Gastroesophageal sphincter (tissue), 4 donors: ENCODE data around the gene TNC. TPM values are rescaled to one million over a fixed set of nuclear protein-coding genes. Genes with fewer than 3 reads are reported as not detected.

Source experiments
- ATAC-seq: fragments of 150-250 bp; one replicate; pipeline ENCODE4 v1.9.1; 2016; ENCODE audit warnings: mild to moderate bottlenecking, moderate library complexity
- H3K27ac ChIP-seq, 4 donors: fragments of 200-600 bp; sonication (generic) in 3 of 4; 1 replicate in 3 of 4; 2 replicates in 1 of 4; pipeline ENCODE4 v1.5.1; 2016 to 2019
- H3K27me3 ChIP-seq: fragments of 200-600 bp; sonication (generic); one replicate; pipeline ENCODE4 v1.5.1; 2019
- H3K36me3 ChIP-seq, 2 donors: fragments of 200-600 bp; sonication (generic); one replicate each; pipeline ENCODE4 v1.5.1; 2019; ENCODE audit warnings: control low read depth in 1 of 2
- H3K4me1 ChIP-seq, 3 donors: fragments of 200-600 bp; sonication (generic); 1 replicate in 2 of 3; 2 replicates in 1 of 3; pipeline ENCODE4 v1.5.1; 2016 to 2019; ENCODE audit warnings: control low read depth in 2 of 3
- H3K4me3 ChIP-seq, 2 donors: fragments of 200-600 bp; sonication (generic); one replicate each; pipeline ENCODE4 v1.5.1; 2019; ENCODE audit warnings: mild to moderate bottlenecking in 1 of 2, moderate library complexity in 1 of 2
- H3K9me3 ChIP-seq, 3 donors: fragments of 200-600 bp; sonication (generic); one replicate each; pipeline ENCODE4 v1.5.1; 2017 to 2019; ENCODE audit warnings: control low read depth in 2 of 3
- EP300 ChIP-seq: sonication (generic); formaldehyde crosslinking; IDR thresholded peaks from one replicate; pipeline ENCODE4 v1.6.1; 2017; ENCODE audit warnings: antibody characterized with exemption, mild to moderate bottlenecking
- POLR2A ChIP-seq, 2 donors: fragments of 450-650 bp; IDR thresholded peaks; one replicate each; pipeline ENCODE4 v1.6.1; 2017; ENCODE audit warnings: antibody characterized with exemption in 2 of 2, mild to moderate bottlenecking in 2 of 2, moderate library complexity in 1 of 2
- POLR2AphosphoS5 ChIP-seq: sonication (generic); formaldehyde crosslinking; IDR thresholded peaks from one replicate; pipeline ENCODE4 v1.6.1; 2017; ENCODE audit warnings: antibody characterized with exemption
- WGBS, 2 donors: methylation state at CpG; one replicate each; pipeline ENCODE4 v1.1.5; 2018; ENCODE audit warnings: low coverage in 1 of 2; 5-methylcytosine and 5-hydroxymethylcytosine counted together
- total RNA-seq, 4 donors: library from RNA; depleted of rRNA; stranded (reverse); fragments of >200 nt; gene quantifications; one replicate each; pipeline ENCODE4 v1.1.0, GENCODE V29; 2016
- TF ChIP-seq, protein P1 (sequence below), 4 experiments: fragments of 200-600 bp in 2 of 4; fragments of 450-650 bp in 2 of 4; sonication (generic) in 1 of 4; IDR thresholded peaks; one replicate each; pipeline ENCODE4 v1.5.1; 2017 to 2019; ENCODE audit warnings: antibody characterized with exemption in 4 of 4, mild to moderate bottlenecking in 2 of 4, moderate library complexity in 2 of 4

TNC gene
- total RNA-seq, 4 donors from 2014 or later: 194 to 799 (median 466) TPM

GRCh38 chr9:115005322-115005721 is 112.6 kb downstream of the TNC start:
- no peak for ATAC-seq

DNA sequence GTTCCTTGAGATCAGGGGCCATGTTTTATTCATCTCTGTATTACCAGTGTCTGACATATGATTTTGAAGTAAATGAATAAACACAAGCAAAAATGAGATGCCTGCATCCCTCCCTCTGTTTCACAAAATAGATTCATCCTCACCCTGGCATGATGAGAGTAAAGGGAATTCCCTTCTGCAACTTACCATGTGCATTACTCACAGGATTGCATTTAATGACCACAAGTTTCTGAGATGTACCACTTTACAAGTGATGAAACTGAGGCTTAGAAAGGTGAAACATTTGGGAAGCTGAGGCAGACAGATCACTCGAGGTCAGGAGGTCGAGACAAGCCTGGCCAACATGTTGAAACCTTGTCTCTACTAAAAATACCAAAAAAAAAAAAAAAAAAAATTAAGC is 113.4 kb downstream of the TNC start:
- Histone ChIP-seq H3K4me3 (no peak overlapping the region), H3K36me3 (no peaks in the 10 kb centered on the region)
- 60 to 92% methylated on average over 2 of the region's 2 CpGs for WGBS, 2 donors

More at GRCh38 chr9:115005322-115005721, 112.6 kb downstream of the TNC start:
- WGBS, 2 donors: 75 to 76% methylated on average over 3 to 4 of the region's 4 CpGs
- no peak overlapping the region for H3K4me3 ChIP-seq
- H3K36me3 ChIP-seq: no peaks in the 10 kb centered on the region
- no peak overlapping the region for H3K27ac ChIP-seq
- H3K9me3 ChIP-seq: no peaks in the 10 kb centered on the region
- H3K4me1 ChIP-seq: no peaks in the 10 kb centered on the region
- H3K27me3 ChIP-seq: no peaks in the 10 kb centered on the region
- TF ChIP-seq, protein P1, sequence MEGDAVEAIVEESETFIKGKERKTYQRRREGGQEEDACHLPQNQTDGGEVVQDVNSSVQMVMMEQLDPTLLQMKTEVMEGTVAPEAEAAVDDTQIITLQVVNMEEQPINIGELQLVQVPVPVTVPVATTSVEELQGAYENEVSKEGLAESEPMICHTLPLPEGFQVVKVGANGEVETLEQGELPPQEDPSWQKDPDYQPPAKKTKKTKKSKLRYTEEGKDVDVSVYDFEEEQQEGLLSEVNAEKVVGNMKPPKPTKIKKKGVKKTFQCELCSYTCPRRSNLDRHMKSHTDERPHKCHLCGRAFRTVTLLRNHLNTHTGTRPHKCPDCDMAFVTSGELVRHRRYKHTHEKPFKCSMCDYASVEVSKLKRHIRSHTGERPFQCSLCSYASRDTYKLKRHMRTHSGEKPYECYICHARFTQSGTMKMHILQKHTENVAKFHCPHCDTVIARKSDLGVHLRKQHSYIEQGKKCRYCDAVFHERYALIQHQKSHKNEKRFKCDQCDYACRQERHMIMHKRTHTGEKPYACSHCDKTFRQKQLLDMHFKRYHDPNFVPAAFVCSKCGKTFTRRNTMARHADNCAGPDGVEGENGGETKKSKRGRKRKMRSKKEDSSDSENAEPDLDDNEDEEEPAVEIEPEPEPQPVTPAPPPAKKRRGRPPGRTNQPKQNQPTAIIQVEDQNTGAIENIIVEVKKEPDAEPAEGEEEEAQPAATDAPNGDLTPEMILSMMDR (IDR thresholded peaks at IDR 0.05): no peak

DNA sequence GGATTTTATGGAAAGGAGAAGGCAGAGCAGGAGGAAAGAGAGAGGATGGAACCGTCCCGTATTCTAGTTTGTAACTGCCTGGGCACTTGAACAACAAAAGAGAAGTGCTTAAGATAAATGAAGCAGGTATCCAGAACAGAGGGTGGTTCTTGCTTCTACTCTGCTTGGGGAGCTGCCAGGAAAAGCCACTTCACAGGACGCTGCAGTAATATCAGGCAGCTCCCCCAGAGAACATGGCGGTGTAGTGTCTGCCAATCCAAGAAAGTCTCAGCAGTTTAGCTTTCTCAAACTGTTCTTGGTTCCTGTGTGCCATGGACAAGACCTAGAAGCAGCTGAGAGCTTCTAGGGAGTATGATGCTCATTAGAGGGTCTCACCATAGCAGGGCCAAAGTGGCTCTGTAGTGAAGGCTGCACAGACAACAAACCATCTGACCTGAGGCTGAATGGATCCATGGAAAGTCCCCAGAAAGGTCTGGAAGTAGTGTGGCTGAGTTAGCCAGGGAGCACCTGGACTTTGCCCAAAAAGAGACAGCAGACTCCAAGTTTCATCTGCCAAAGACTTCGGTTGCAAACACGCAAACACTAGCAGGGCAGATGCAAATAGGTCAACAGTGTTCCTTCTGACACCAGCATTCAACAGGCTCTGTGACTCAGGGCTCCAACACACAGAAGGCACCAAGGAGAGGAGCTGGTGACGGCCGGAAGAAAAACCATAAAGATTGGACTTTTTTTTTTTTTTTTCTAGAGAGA is 115.4 kb downstream of the TNC start:
- Histone ChIP-seq H3K27me3 (no peaks in the 10 kb centered on the region), H3K9me3 (no peaks in the 10 kb centered on the region), H3K27ac (no peak overlapping the region), H3K4me3 (no peak overlapping the region), H3K36me3 (no peaks in the 10 kb centered on the region), H3K4me1 (no peaks in the 10 kb centered on the region)
- no peak for ATAC-seq
- TF ChIP-seq, protein P1 (IDR thresholded peaks at IDR 0.05): no peak
- TF ChIP-seq EP300: no peak
- no peak for TF ChIP-seq POLR2A (IDR thresholded peaks at IDR 0.05)
- TF ChIP-seq POLR2AphosphoS5: no peak
- 70 to 74% methylated on average over 5 to 6 of the region's 8 CpGs for WGBS, 2 donors

More for the DNA sequence above, 113.4 kb downstream of the TNC start:
- no peak for ATAC-seq
- Histone ChIP-seq H3K27me3 (no peaks in the 10 kb centered on the region), H3K4me1 (no peaks in the 10 kb centered on the region), H3K27ac (no peak overlapping the region), H3K9me3 (no peaks in the 10 kb centered on the region)
- no peak for TF ChIP-seq EP300
- TF ChIP-seq POLR2A (IDR thresholded peaks at IDR 0.05): no peak
- TF ChIP-seq POLR2AphosphoS5: no peak
- TF ChIP-seq, protein P1 (IDR thresholded peaks at IDR 0.05): no peak

DNA sequence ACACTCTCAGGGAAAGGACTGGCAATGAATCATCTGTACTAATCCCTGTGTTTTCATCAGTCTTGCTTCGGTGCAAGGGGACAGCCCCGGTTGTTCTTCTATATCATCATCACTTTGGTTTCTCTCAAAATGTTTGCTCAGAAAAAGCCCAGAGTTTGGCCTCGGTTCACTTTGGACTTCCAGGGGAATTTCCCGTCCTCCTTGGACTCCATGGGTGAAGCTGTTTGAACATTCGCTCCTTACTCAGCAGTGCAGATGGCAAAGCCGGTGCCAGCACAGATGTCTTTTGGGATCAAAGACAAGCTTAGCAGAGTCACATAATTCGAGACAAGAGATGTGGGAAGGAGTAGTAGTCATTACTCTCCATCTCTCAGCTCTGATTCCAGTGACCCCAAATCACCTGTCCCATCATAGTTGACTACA is 117.7 kb downstream of the TNC start:
- WGBS, 2 donors: 0 to 68% methylated on average over 1 to 3 of the region's 7 CpGs

DNA sequence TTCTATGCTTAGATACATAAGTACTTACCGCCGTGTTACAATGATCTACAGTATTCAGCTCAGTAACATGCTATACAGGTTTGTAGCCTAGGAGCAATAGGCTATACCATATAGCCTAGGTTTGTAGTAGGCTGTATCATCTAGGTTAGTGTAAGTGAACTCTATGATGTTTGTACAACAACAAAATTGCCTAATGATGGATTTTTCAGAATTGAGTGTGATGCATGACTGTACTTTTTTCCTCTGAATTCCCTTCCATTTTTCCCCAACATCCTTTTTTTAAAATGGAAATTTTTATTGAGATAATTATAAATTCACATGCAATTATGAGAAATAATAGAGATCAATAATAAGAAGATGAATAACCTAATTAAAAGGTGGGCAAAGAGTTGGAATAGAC is 119.6 kb downstream of the TNC start:
- Histone ChIP-seq H3K4me3 (no peak overlapping the region), H3K9me3 (no peaks in the 10 kb centered on the region), H3K36me3 (no peaks in the 10 kb centered on the region), H3K27ac (no peak overlapping the region), H3K27me3 (no peaks in the 10 kb centered on the region), H3K4me1 (no peaks in the 10 kb centered on the region)
- TF ChIP-seq EP300 (no peak), POLR2AphosphoS5 (no peak), POLR2A (IDR thresholded peaks at IDR 0.05) (no peak)
- TF ChIP-seq, protein P1 (IDR thresholded peaks at IDR 0.05): no peak
- WGBS, 2 donors: 90% methylated on average over 2 of the region's 2 CpGs; no CpG with 5 or more reads in 1 of the 2 donors
- no peak for ATAC-seq

More for the DNA sequence above, 117.7 kb downstream of the TNC start:
- no peaks in the 10 kb centered on the region for H3K9me3 ChIP-seq
- no peaks in the 10 kb centered on the region for H3K27me3 ChIP-seq
- H3K27ac ChIP-seq: no peak overlapping the region
- H3K4me3 ChIP-seq: no peak overlapping the region
- TF ChIP-seq, protein P1 (IDR thresholded peaks at IDR 0.05): no peak
- ATAC-seq: no peak
- no peaks in the 10 kb centered on the region for H3K36me3 ChIP-seq
- no peaks in the 10 kb centered on the region for H3K4me1 ChIP-seq
